HG03064 (cell line): Measurements from ENCODE around the gene NAPEPLD.
"Not testable (repeated sequence)": the region's sequence is repeated elsewhere in the genome, so short reads cannot be mapped to it uniquely, and the experiment has no call there.

Experiments used
- ATAC-seq: cut with Tn5 transposase; IDR thresholded peaks from one replicate; pipeline ENCODE4 v1.9.1; 2021; ENCODE audit warnings: low read depth; ENCODE audit not compliant: unreplicated experiment

The NAPEPLD gene

GRCh38 chr7:103148131-103148993, 537 bp downstream of the NAPEPLD start:
- ATAC-seq, result peak; percentile 5

GRCh38 chr7:103144754-103145153, 4.1 kb downstream of the NAPEPLD start:
- not testable (repeated sequence) for ATAC-seq

GRCh38 chr7:103143868-103144267, 5.0 kb downstream of the NAPEPLD start:
- ATAC-seq, result no peak

- no peak for ATAC-seq
These were observed 6.4 kb downstream of the NAPEPLD start for GRCh38 chr7:103142494-103142893.

- no peak for ATAC-seq
These were observed 7.0 kb downstream of the NAPEPLD start for GRCh38 chr7:103141753-103142404.

- ATAC-seq, result no peak
These were observed 8.2 kb downstream of the NAPEPLD start for GRCh38 chr7:103140685-103141084.

- ATAC-seq, result no peak
These were observed 8.8 kb downstream of the NAPEPLD start for GRCh38 chr7:103140061-103140460.

- ATAC-seq, result no peak
These were observed 13.9 kb downstream of the NAPEPLD start for GRCh38 chr7:103134836-103135554.

- no peak for ATAC-seq
These were observed 15.8 kb downstream of the NAPEPLD start for GRCh38 chr7:103132995-103133688.

- no peak for ATAC-seq
These were observed 17.8 kb downstream of the NAPEPLD start for GRCh38 chr7:103130901-103131624.

GRCh38 chr7:103129702-103130549, 19.0 kb downstream of the NAPEPLD start:
- no peak for ATAC-seq

- ATAC-seq, result no peak
These were observed 21.9 kb downstream of the NAPEPLD start for GRCh38 chr7:103127006-103127405.

- no peak for ATAC-seq
These were observed 24.4 kb downstream of the NAPEPLD start for GRCh38 chr7:103124429-103124979.

GRCh38 chr7:103123529-103123928, 25.4 kb downstream of the NAPEPLD start:
- ATAC-seq, result no peak

GRCh38 chr7:103121641-103122040, 27.3 kb downstream of the NAPEPLD start:
- ATAC-seq, result no peak

GRCh38 chr7:103120362-103120761, 28.5 kb downstream of the NAPEPLD start:
- ATAC-seq, result no peak

GRCh38 chr7:103119791-103120291, 29.1 kb downstream of the NAPEPLD start:
- ATAC-seq, result no peak

GRCh38 chr7:103117465-103117864, 31.4 kb downstream of the NAPEPLD start:
- no peak for ATAC-seq

- ATAC-seq, result no peak
These were observed 31.9 kb downstream of the NAPEPLD start for GRCh38 chr7:103116991-103117390.
